D721Med (cell line): Measurements from ENCODE around the gene STX1A.
"Not testable (repeated sequence)": the region's sequence is repeated elsewhere in the genome, so short reads cannot be mapped to it uniquely, and the experiment has no call there.

Experiments
- DNase-seq: peaks from one replicate; pipeline ENCODE4 v3.0.0; 2011; ENCODE audit warnings: low spot score; ENCODE audit not compliant: insufficient read length
- FAIRE-seq: peaks from 2 replicates; lab custom pipeline; 2011; peaks lifted over from hg19 to GRCh38; lab: Jason Lieb, UNC
- TF ChIP-seq, protein P1 (sequence below): IDR thresholded peaks from 2 replicates; pipeline ENCODE4 v1.5.1; 2012; ENCODE audit warnings: mild to moderate bottlenecking, control low read depth; ENCODE audit not compliant: insufficient read depth; ENCODE audit errors: missing control alignments

STX1A gene

DNA sequence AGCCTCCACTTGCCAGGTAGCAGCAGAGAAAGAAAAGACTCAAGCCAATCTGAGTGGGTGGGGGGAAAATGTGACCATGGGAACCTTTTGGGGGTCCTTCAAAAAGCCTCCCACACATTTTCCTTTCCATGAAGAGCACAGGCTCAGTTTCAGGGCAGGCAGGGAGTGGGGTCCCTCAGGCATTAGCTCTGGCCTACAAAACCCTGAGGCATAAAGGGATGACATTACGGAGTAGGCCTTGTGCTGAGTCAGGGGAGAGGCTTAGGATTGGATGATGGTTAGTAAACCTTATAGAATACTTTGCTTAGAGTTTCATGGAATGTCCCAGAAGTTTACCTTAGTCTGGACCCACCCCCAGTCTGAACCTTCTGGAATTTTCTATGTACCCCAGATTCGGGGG lies 39.8 kb downstream of the STX1A start:
- no peak for FAIRE-seq
- no peak for DNase-seq
- TF ChIP-seq, protein P1, sequence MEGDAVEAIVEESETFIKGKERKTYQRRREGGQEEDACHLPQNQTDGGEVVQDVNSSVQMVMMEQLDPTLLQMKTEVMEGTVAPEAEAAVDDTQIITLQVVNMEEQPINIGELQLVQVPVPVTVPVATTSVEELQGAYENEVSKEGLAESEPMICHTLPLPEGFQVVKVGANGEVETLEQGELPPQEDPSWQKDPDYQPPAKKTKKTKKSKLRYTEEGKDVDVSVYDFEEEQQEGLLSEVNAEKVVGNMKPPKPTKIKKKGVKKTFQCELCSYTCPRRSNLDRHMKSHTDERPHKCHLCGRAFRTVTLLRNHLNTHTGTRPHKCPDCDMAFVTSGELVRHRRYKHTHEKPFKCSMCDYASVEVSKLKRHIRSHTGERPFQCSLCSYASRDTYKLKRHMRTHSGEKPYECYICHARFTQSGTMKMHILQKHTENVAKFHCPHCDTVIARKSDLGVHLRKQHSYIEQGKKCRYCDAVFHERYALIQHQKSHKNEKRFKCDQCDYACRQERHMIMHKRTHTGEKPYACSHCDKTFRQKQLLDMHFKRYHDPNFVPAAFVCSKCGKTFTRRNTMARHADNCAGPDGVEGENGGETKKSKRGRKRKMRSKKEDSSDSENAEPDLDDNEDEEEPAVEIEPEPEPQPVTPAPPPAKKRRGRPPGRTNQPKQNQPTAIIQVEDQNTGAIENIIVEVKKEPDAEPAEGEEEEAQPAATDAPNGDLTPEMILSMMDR = no peak

DNA sequence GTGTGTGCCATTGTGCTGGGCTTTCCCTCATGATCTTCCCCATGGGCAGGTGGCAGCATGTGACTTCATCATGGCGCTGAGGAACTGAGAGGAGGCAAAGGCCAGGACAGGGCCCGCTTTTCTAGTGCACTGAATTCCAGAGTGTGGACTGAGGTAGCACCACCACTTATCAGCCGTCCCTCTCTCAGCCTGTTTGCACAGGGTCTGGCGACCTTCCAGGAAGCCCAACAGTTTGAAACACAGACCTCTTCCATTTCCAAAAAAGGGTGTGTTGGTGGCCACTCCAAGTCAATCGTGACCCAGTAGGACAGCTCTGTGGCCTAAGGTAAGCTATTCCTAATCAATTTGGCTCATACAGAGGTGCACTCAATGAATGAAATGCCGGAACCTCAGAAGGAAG lies 40.6 kb downstream of the STX1A start:
- no peak for FAIRE-seq
- no peak for DNase-seq
- TF ChIP-seq, protein P1 = no peak

DNA sequence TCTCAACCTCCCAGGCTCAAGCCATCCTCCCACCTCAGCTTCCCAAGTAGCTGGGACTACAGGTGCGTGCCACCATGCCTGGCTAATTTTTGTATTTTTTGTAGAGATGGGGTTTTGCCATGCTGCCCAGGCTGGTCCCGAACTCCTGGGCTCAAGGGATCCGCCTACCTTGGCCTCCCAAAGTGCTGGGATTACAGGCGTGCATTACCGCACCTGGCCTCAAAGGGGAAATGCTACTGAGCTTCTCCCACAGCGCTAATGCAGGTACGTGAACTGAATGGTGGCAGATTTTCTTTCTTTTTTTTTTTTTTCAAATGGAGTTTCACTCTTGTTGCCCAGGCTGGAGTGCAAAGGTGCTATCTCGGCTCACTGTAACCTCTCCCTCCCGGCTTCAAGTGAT lies 43.4 kb downstream of the STX1A start:
- DNase-seq = not testable (repeated sequence)

DNA sequence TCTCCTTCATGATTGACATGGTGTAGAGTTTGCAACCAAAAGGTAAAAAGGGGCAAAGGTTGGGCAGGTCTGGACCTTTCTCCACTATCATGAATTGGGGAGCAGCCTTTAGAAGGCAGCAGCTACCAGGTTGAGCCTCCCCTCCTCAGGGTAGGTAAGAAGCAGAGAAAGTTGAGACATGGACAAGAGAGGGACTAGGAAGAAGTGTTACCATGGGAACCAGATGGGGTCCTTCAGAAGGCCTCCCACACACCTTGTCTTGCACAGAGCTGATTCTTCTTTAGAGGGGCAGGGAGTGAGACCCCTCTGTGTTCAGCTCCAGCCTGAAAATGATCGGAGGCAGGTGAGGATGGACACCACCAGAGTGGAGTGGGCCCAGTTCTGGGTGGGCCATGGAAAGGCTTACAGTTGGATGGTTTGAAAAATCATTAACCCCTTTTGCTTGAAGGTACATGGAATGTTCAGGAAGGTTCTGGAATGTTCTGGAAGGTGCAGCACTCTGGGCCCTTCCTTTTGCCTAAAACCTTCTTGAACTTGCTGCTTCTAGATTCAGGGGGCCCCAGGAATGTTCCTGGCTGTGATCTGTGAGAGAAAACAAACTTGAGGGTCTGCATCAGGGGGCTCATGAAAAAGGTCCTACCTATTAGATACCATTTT lies 44.9 kb downstream of the STX1A start:
- DNase-seq (no peak), FAIRE-seq (no peak)
- TF ChIP-seq, protein P1 = no peak

More for the DNA sequence above, 43.4 kb downstream of the STX1A start:
- not testable (repeated sequence) for FAIRE-seq

DNA sequence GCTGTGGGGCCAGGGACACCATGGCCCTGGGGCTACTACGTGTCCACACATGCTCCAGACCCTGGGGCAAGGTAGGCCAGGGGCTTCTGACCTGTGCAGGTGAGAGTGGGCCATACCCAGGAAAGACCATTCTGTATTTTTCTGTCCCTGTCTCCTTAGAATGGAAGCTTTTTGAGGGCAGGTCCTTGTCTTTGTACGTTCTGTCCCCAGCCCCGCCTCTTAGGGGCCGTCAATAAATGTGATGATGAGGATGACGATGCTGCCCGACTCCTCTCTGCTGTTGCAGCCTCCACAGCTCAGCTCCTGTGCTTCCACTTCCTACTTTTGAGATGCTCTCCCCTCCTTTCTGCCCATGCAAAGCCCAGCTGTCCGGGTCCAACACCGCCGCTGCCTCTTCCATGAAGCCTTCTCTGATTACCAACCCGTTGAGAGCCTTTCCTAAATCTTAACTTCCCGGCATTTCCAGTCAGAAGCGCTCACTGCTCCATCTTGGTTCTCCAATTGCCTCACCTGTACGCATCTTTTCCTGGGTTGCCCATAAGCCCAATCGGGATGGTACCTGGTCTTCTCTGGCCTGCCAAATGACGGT lies 47.5 kb downstream of the STX1A start:
- no peak for FAIRE-seq
- no peak for DNase-seq
- TF ChIP-seq, protein P1 = no peak

DNA sequence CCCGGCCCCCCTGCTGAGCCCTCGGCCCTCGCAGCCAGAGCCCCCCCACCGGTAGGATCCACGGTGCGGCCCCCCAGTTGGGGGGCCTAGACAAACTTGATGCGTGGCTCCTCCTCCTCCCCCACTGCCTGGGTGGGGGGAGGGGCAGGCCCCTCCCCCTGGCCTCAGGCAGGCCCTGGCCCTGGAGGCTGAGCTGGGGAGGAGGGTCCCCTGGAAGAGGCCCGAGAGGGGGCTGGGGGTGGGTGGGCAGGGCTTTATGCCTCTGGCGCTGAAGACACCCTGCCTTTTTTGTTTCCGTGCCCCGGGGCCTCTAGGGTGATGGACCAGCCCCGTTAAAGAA lies 48.2 kb downstream of the STX1A start:
- TF ChIP-seq, protein P1 = no peak
- DNase-seq (no peak), FAIRE-seq (no peak)

DNA sequence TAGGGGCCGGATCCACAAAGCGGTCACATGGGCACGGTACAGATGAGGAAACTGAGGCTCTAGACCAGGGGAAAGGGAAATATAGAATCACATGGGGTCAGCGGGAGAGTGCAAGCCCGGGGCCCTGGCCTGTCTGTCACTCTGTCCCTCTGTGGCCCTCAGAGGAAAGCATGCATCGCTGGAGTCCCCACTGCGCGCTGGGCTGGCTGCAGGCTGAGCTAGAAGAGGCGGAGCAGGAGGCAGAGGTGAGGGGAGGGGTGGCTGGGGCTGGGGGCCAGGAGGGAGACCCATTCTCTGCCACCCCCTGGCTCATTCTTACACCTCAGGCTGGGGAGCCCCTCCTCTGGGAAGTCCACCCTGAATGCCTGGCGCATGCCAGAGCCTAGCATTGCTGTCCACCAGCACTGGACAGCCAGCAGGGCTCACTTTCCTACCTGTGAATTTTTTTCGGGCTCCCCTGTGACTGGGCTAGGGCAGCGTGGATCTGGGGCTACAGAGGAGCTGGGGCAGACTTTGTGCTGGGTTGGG lies 49.5 kb downstream of the STX1A start:
- FAIRE-seq (no peak), DNase-seq (no peak)
- TF ChIP-seq, protein P1 = no peak
